ENCODE measurements around the gene IL17RA.

IL17RA gene

DNA sequence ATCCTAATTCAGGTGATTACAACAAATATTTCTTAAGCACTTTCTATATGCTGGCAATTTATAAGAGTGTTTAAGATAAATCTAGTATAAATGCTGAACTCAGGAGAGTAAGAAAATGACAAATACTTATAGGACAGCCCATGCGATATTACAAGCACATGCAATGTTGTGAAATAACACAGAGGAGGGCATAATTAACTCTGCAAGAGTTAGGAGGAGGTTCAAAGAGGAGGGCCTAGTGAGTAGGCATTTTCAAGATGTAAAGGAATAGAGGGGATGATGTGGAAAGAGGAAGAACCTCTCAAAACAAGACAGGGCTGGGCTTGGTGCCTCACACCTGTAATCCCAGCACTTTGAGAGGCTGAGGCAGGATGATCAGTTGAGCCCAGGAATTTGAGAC lies 37.1 kb upstream of the IL17RA start:
- in situ Hi-C loops (cut with MboI; ENCODE audit: low sequenced_read_pairs, unreplicated experiment): loop anchor here (10.0 kb wide), 1 partner anchor 123 kb away; no protein-coding TSS in a partner anchor
- DNase-seq (ENCODE audit: low spot score): no peak
- TF ChIP-seq, protein P1, sequence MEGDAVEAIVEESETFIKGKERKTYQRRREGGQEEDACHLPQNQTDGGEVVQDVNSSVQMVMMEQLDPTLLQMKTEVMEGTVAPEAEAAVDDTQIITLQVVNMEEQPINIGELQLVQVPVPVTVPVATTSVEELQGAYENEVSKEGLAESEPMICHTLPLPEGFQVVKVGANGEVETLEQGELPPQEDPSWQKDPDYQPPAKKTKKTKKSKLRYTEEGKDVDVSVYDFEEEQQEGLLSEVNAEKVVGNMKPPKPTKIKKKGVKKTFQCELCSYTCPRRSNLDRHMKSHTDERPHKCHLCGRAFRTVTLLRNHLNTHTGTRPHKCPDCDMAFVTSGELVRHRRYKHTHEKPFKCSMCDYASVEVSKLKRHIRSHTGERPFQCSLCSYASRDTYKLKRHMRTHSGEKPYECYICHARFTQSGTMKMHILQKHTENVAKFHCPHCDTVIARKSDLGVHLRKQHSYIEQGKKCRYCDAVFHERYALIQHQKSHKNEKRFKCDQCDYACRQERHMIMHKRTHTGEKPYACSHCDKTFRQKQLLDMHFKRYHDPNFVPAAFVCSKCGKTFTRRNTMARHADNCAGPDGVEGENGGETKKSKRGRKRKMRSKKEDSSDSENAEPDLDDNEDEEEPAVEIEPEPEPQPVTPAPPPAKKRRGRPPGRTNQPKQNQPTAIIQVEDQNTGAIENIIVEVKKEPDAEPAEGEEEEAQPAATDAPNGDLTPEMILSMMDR (IDR thresholded peaks at IDR 0.05; ENCODE audit: borderline replicate concordance, control extremely low read depth, extremely low read depth, insufficient read depth, missing control alignments): no peak

DNA sequence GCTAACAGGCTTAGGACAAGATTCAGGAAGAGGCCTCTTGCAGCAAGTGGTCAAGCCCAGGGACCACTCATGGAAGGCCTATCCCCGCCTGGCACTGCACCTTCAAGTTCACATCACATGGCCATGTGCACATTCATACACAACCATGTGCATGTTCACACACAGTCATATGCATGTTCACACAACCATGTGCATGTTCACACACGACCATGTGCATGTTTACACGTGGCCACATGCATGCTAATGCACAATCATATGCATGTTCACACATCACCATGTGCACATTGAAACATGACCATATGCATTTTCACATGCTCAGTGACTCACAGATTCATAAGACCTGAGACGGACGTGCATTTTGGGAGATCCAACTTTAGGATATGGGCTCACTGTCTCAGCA lies 28.7 kb upstream of the IL17RA start:
- TF ChIP-seq, protein P1 (IDR thresholded peaks at IDR 0.05; ENCODE audit: borderline replicate concordance, control extremely low read depth, extremely low read depth, insufficient read depth, missing control alignments): no peak
- no peak for DNase-seq (ENCODE audit: low spot score)
- in situ Hi-C loops (cut with MboI; ENCODE audit: low sequenced_read_pairs, unreplicated experiment): loop anchor here (25.0 kb wide), 1 partner anchor 269 kb away; no protein-coding TSS in a partner anchor

GRCh38 chr22:17056807-17057206 lies 28.0 kb upstream of the IL17RA start:
- no peak for DNase-seq (ENCODE audit: low spot score)
- TF ChIP-seq, protein P1 (IDR thresholded peaks at IDR 0.05; ENCODE audit: borderline replicate concordance, control extremely low read depth, extremely low read depth, insufficient read depth, missing control alignments): no peak
- in situ Hi-C loops (cut with MboI; ENCODE audit: low sequenced_read_pairs, unreplicated experiment): loop anchor here (25.0 kb wide), 1 partner anchor 270 kb away; no protein-coding TSS in a partner anchor

- peak; percentile 76 for DNase-seq (ENCODE audit: low spot score)
- TF ChIP-seq, protein P1 (IDR thresholded peaks at IDR 0.05; ENCODE audit: borderline replicate concordance, control extremely low read depth, extremely low read depth, insufficient read depth, missing control alignments): peak; percentile 84
- in situ Hi-C loops (cut with MboI; ENCODE audit: low sequenced_read_pairs, unreplicated experiment): loop anchor here (25.0 kb wide), 1 partner anchor 271 kb away; no protein-coding TSS in a partner anchor
These were observed 26.6 kb upstream of the IL17RA start for GRCh38 chr22:17057959-17058814.

DNA sequence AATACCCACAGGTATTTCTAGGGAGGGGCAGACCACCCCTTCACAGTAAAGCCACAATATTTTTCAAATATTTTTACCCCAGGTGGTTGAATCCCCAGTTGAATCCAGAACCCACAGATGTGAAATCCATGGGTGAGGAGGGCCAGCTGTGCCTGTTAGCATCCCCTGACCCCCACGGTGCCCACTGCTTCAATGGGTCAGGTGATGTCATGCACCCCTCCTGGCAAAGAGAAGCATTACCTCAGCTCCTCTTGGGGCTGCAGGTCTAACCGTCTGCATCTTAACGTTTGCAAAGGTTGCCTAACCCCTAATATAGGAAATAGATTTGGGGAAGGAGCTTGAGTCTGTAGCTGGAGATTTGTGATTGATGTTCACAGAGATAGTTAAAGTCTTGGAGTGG lies 24.7 kb upstream of the IL17RA start:
- in situ Hi-C loops (cut with MboI; ENCODE audit: low sequenced_read_pairs, unreplicated experiment): loop anchor here (25.0 kb wide), 1 partner anchor 273 kb away; no protein-coding TSS in a partner anchor

DNA sequence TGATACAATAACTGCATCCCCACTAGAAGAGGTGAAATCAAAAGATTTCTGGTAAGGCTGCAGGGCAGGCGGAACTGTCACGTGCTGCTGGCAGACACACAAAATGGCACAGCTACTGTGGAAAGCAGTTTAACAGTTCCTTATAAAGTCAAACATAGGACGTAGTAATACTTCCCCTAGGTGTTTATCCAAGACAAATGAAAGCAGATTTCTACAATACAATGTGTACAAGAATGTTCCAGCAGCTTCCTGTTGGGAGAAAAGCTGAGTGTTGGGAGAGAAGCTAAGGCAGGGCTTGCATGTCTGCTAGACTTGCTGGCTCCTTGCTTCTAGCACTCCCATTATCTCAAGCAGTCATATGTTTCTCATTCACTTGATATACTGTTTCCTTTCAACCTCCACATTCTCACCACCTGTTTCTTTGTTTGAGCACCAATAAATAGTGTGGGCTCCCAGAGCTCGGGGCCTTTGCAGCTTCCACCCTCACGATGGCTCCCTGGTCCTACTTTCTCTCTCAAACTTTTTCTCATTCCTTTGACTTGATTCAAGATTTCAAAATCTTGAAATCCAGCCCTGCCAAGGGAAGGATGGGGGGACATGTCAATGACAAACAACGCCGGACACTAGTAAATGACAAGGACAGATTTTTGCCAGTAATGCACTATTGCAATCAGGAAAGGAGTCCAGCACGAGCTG lies 21.2 kb upstream of the IL17RA start:
- TF ChIP-seq, protein P1 (IDR thresholded peaks at IDR 0.05; ENCODE audit: borderline replicate concordance, control extremely low read depth, extremely low read depth, insufficient read depth, missing control alignments): no peak
- in situ Hi-C loops (cut with MboI; ENCODE audit: low sequenced_read_pairs, unreplicated experiment): loop anchor here (25.0 kb wide), 1 partner anchor 276 kb away; no protein-coding TSS in a partner anchor
- DNase-seq (ENCODE audit: low spot score): no peak

More for the DNA sequence above, 24.7 kb upstream of the IL17RA start:
- TF ChIP-seq, protein P1 (IDR thresholded peaks at IDR 0.05; ENCODE audit: borderline replicate concordance, control extremely low read depth, extremely low read depth, insufficient read depth, missing control alignments): no peak
- no peak for DNase-seq (ENCODE audit: low spot score)
